Stimulated activated CD8-positive, alpha-beta memory T cell treated with anti-CD3 and anti-CD28 coated beads, Interleukin-12 subunit alpha, Interleukin-12 subunit beta, amount 100 ng/mL, for 24 hours (primary cell): ENCODE data around the gene FHIT.

Experiments used
- DNase-seq: peaks from one replicate; pipeline ENCODE4 v3.0.0-alpha.2; 2020; ENCODE audit errors: extremely low read depth

The FHIT gene

GRCh38 chr3:60125686-60126085 lies 1125.6 kb downstream of the FHIT start:
- no peak for DNase-seq

DNA sequence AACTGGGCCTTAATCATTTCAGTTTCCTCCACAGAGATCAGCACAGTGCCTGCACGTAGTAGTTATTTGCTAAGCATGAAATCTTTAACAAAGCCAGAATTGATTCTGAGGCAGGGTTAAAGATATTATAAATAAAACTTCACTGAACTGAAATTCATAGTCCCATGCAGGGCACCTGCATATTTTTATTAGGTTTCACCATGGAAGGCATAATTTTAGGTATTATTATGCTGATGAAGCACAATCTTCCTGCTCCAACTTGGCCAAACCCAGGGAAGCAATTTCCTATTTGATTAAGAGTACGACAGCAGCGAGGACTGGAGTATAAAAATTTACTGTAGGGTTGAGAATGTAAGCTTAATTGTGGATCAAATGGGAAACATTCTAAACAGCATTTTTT lies 1131.0 kb downstream of the FHIT start:
- DNase-seq = no peak

GRCh38 chr3:60114191-60114590 lies 1137.1 kb downstream of the FHIT start:
- DNase-seq = no peak

- no peak for DNase-seq
These were observed 1144.0 kb downstream of the FHIT start for GRCh38 chr3:60107275-60107674.

- DNase-seq = no peak
These were observed 1149.1 kb downstream of the FHIT start for GRCh38 chr3:60102154-60102553.

DNA sequence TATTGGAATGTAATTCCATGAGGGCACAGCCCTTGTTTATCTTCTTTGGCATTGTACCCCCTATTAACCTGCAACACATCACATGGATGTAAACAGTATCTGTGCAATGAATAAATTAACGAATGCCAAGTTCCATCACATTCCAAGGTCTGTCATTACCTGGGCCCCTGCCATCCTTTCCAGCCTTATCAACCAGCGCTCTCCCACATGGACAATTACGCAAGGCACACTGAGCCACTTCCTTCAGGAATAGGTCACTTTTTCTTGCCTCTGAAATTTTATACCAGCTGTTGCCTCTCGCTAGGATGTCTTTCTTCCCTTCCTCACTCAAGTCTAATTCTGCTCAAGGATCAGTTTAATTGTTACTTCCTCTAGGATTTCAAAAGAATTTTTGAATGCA lies 1149.6 kb downstream of the FHIT start:
- no peak for DNase-seq

DNA sequence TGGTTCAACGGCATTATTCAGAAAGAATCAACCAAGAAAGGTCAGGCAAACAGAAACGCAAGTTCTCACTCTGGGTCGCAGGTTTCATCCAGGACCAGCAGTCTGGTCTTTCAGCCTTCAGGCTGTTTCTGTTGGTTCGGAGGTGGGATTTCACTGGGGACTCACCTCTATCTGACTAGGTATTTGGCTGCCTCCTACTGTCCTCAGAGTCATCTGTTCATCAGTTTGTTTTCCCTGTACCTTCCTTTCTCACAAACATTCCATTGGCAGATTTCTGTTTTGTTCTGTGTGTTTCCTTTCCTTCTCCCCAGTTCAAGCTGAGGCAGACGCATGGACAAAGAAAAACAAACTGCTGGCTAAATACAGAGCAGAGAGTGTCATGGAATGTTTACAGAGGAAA lies 1154.8 kb downstream of the FHIT start:
- no peak for DNase-seq

GRCh38 chr3:60095930-60096329 lies 1155.3 kb downstream of the FHIT start:
- no peak for DNase-seq

DNA sequence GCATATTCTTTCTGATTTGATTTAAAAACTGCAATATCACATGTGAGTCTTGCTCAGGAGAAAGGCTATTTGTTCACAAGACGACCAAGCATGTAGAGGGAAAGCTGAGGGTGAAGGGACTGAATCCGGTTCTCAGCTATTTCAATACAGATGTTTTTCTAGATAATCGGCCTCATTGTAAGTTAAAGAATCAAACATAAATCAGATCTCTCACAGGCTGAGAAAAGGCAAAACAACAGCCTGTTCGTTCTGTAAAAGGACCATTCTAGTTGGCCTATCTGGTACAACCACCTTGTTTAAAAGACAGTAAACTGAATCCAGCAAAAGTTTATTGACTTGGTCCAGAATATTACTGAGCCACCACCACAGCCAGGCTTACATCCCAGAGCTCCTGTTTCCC lies 1155.7 kb downstream of the FHIT start:
- DNase-seq = no peak

- DNase-seq = no peak
These were observed 1156.8 kb downstream of the FHIT start for GRCh38 chr3:60094392-60094947.

GRCh38 chr3:60090548-60090947 lies 1160.7 kb downstream of the FHIT start:
- DNase-seq = no peak

GRCh38 chr3:60086811-60087210 lies 1164.4 kb downstream of the FHIT start:
- DNase-seq = no peak

DNA sequence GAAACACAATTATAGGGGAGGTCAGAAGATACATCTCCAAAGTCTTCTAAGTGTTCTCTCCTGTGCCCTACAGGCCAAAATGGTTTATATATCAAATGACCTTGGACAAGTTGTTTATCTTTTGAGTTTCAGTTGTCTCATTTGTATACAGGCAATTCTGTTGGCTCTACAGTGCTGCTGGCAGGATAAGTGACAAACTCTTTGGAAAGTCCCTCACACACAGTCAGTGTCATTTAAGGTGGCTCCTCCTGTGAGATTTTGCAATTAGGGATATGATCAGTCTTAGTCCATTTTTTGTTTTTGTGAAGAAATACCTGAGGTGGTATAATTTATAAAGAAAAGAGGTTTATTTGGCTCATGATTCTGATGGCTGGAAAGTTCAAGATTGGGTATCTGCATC lies 1165.6 kb downstream of the FHIT start:
- no peak for DNase-seq

- no peak for DNase-seq
These were observed 1169.7 kb downstream of the FHIT start for GRCh38 chr3:60081381-60082095.

- DNase-seq = no peak
These were observed 1170.6 kb downstream of the FHIT start for GRCh38 chr3:60080648-60081047.

DNA sequence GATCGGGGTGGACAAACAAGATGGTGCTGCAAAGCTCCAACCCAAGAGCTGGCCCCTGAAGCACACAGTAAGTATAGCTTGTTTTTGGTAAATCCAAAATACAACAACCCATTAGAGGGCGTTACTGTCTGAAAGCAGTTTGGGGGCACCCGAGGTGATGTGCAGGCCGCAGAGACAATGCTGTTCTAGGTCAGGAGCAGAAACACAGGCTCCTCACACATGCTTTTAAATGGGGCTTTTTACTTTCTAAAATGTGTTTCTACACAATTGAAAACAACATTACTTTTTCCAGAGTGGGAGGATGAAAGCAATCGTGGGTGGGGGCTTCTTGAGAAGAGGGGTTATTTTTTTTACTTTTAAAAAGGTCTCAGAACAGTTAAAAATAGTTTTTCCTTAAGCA lies 1172.2 kb downstream of the FHIT start:
- no peak for DNase-seq

DNA sequence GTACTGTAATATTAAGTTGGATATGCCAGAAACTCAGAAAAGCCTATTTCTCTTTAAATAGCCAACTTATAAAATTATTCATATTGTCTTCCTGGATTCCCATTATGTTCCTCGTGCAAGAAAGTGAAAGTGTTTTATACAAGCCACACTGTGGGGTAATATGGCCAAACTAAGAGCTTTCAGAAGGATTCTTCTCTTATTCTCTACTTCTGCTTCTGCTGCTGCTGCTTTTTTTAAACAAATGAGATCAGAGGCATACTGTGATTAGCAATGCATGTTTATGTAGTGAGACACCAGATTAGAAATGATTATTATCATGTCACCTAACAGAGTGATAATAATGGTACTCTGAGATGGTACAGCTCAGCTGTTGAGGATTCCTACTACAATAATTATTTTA lies 1174.9 kb downstream of the FHIT start:
- no peak for DNase-seq

DNA sequence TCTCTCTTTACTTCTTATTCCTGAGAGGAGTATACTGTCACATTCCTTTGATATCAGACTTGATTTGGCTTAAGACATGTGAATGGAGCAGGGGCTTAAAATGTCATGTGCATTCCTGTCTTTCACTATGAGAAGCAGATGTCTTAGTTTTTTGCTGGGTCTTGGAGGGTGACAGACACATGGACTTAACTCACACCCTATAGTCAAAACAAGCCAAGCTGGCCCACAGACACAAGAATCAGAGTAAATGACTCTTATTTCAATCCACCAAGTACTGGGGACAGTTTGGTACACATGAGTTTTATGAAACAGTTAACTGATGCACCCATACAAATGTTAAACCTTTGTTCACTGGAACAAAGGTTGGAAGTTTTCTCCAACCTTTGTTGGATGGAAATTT lies 1177.3 kb downstream of the FHIT start:
- DNase-seq = no peak

- no peak for DNase-seq
These were observed 1178.0 kb downstream of the FHIT start for GRCh38 chr3:60073228-60073627.

GRCh38 chr3:60070366-60070765 lies 1180.9 kb downstream of the FHIT start:
- no peak for DNase-seq

GRCh38 chr3:60065227-60065868 lies 1185.9 kb downstream of the FHIT start:
- DNase-seq = no peak

- no peak for DNase-seq
These were observed 1186.8 kb downstream of the FHIT start for GRCh38 chr3:60064210-60065178.
